ENCODE measurements around the gene SLC25A22.

GRCh38 chr11:832529-833113 is 34.5 kb upstream of the SLC25A22 start, which contains the start of gene CD151:
- TF ChIP-seq ETS1 (conservative IDR thresholded peaks at IDR 0.05; ENCODE audit: control insufficient read depth, low read depth, low read length) (no peak), CTCF (IDR thresholded peaks at IDR 0.05 in 2 of 3, conservative IDR thresholded peaks at IDR 0.05 in 1 of 3; ENCODE audit: insufficient read depth in 2 of 3, low read depth in 1 of 3, low read length in 3 of 3) (no peak), EGR1 (conservative IDR thresholded peaks at IDR 0.05) (peak; percentile 93), TGIF2 (CRISPR knock-in tag; IDR thresholded peaks at IDR 0.05) (no peak), NONO (IDR thresholded peaks at IDR 0.05; ENCODE audit: low read depth in 2 of 2, low read length in 1 of 2) (no peak), IRF1 (CRISPR knock-in tag; IDR thresholded peaks at IDR 0.05; ENCODE audit: borderline replicate concordance) (no peak), ZNF282 (CRISPR knock-in tag; IDR thresholded peaks at IDR 0.05) (no peak), EZH2 (IDR thresholded peaks at IDR 0.05; ENCODE audit: borderline replicate concordance, low read depth, low read length) (no peak), MYNN (IDR thresholded peaks at IDR 0.05) (no peak), MYNN (CRISPR knock-in tag; IDR thresholded peaks at IDR 0.05) (no peak), FOXA1 (IDR thresholded peaks at IDR 0.05; ENCODE audit: borderline replicate concordance) (no peak), ARID3A (IDR thresholded peaks at IDR 0.05; ENCODE audit: borderline replicate concordance, low read depth, low read length) (no peak)

Data from K562 (cell line).